Peyer's patch (tissue), 4 donors: ENCODE data around the gene KLHL4. TPM values are rescaled to one million over a fixed set of nuclear protein-coding genes. Genes with fewer than 3 reads are reported as not detected.

Source experiments
- DNase-seq, 3 donors: peaks; one replicate each; pipeline ENCODE4 v3.0.0-alpha.2; 2017 to 2019
- H3K27ac ChIP-seq, 4 donors: fragments of 200-600 bp; sonication (generic); one replicate each; pipeline ENCODE4 v1.5.1; 2016 to 2019
- H3K27me3 ChIP-seq, 2 donors: fragments of 200-600 bp; sonication (generic); one replicate each; pipeline ENCODE4 v1.5.1; 2019
- H3K36me3 ChIP-seq, 3 donors: fragments of 200-600 bp; sonication (generic); one replicate each; pipeline ENCODE4 v1.5.1; 2016 to 2019
- H3K4me1 ChIP-seq, 4 donors: fragments of 200-600 bp; sonication (generic); one replicate each; pipeline ENCODE4 v1.5.1; 2016 to 2019
- H3K4me3 ChIP-seq, 4 donors: fragments of 200-600 bp; sonication (generic); 1 replicate in 3 of 4; 2 replicates in 1 of 4; pipeline ENCODE4 v1.5.1; 2016 to 2019; ENCODE audit warnings: mild to moderate bottlenecking in 1 of 4
- H3K9me3 ChIP-seq, 4 donors: fragments of 200-600 bp; sonication (generic); one replicate each; pipeline ENCODE4 v1.5.1; 2016 to 2019; ENCODE audit warnings: mild to moderate bottlenecking in 1 of 4
- CTCF ChIP-seq, 6 experiments: fragments of 450-650 bp in 4 of 6; fragments of 200-600 bp in 2 of 6; sonication (generic) in 1 of 6; IDR thresholded peaks; one replicate each; pipeline ENCODE4 v1.5.1; 2017 to 2019; ENCODE audit warnings: antibody characterized with exemption in 6 of 6, mild to moderate bottlenecking in 3 of 6, moderate library complexity in 1 of 6
- POLR2A ChIP-seq, 2 donors: fragments of 450-650 bp; IDR thresholded peaks; one replicate each; pipeline ENCODE4 v1.5.1; 2017; ENCODE audit warnings: antibody characterized with exemption in 2 of 2, mild to moderate bottlenecking in 2 of 2, moderate library complexity in 2 of 2
- total RNA-seq, 4 donors: library from RNA; depleted of rRNA; stranded (reverse); fragments of >200 nt; gene quantifications; one replicate each; pipeline ENCODE4 v1.1.0, GENCODE V29; 2016

Gene KLHL4
- total RNA-seq, 4 donors from 2014 or later = 0.27 to 7.4 (median 0.40) TPM

GRCh38 chrX:87572901-87573300 is 55.3 kb downstream of the KLHL4 start:
- no peak overlapping the region for H3K4me3 ChIP-seq
- H3K27me3 ChIP-seq = no peaks in the 10 kb centered on the region
- H3K27ac ChIP-seq = no peak overlapping the region
- no peaks in the 10 kb centered on the region for H3K36me3 ChIP-seq
- DNase-seq = no peak
- H3K4me1 ChIP-seq = no peaks in the 10 kb centered on the region
- H3K9me3 ChIP-seq = no peaks in the 10 kb centered on the region
- TF ChIP-seq POLR2A (IDR thresholded peaks at IDR 0.05) (no peak), CTCF (IDR thresholded peaks at IDR 0.05) (no peak)

GRCh38 chrX:87578978-87579377 is 61.4 kb downstream of the KLHL4 start:
- no peak for DNase-seq
- TF ChIP-seq POLR2A (IDR thresholded peaks at IDR 0.05) = no peak
- no peak for TF ChIP-seq CTCF (IDR thresholded peaks at IDR 0.05)
- H3K36me3 ChIP-seq = no peaks in the 10 kb centered on the region
- no peaks in the 10 kb centered on the region for H3K9me3 ChIP-seq
- no peak overlapping the region for H3K4me3 ChIP-seq
- no peaks in the 10 kb centered on the region for H3K27me3 ChIP-seq
- no peaks in the 10 kb centered on the region for H3K4me1 ChIP-seq
- H3K27ac ChIP-seq = no peak overlapping the region

GRCh38 chrX:87580862-87581261 is 63.3 kb downstream of the KLHL4 start:
- TF ChIP-seq CTCF (IDR thresholded peaks at IDR 0.05) (no peak), POLR2A (IDR thresholded peaks at IDR 0.05) (no peak)
- no peaks in the 10 kb centered on the region for H3K36me3 ChIP-seq
- H3K27me3 ChIP-seq = no peaks in the 10 kb centered on the region
- H3K9me3 ChIP-seq = no peaks in the 10 kb centered on the region
- no peak overlapping the region for H3K27ac ChIP-seq
- no peaks in the 10 kb centered on the region for H3K4me1 ChIP-seq
- no peak overlapping the region for H3K4me3 ChIP-seq
- no peak for DNase-seq

- Histone ChIP-seq H3K4me3 (no peak overlapping the region), H3K4me1 (no peaks in the 10 kb centered on the region), H3K27me3 (no peaks in the 10 kb centered on the region), H3K36me3 (no peaks in the 10 kb centered on the region), H3K27ac (no peak overlapping the region), H3K9me3 (no peaks in the 10 kb centered on the region)
- TF ChIP-seq CTCF (IDR thresholded peaks at IDR 0.05) (no peak), POLR2A (IDR thresholded peaks at IDR 0.05) (no peak)
- no peak for DNase-seq
Measured at GRCh38 chrX:87582453-87582852, 64.9 kb downstream of the KLHL4 start.

- no peaks in the 10 kb centered on the region for H3K36me3 ChIP-seq
- no peak for TF ChIP-seq POLR2A (IDR thresholded peaks at IDR 0.05)
- TF ChIP-seq CTCF (IDR thresholded peaks at IDR 0.05) = no peak
- no peaks in the 10 kb centered on the region for H3K4me1 ChIP-seq
- no peak overlapping the region for H3K4me3 ChIP-seq
- no peak overlapping the region for H3K27ac ChIP-seq
- no peaks in the 10 kb centered on the region for H3K9me3 ChIP-seq
- no peak for DNase-seq
- no peaks in the 10 kb centered on the region for H3K27me3 ChIP-seq
Measured at GRCh38 chrX:87583679-87584078, 66.1 kb downstream of the KLHL4 start.

- TF ChIP-seq POLR2A (IDR thresholded peaks at IDR 0.05) (no peak), CTCF (IDR thresholded peaks at IDR 0.05) (no peak)
- H3K4me3 ChIP-seq = no peak overlapping the region
- no peaks in the 10 kb centered on the region for H3K36me3 ChIP-seq
- no peaks in the 10 kb centered on the region for H3K27me3 ChIP-seq
- DNase-seq = no peak
- no peaks in the 10 kb centered on the region for H3K4me1 ChIP-seq
- H3K27ac ChIP-seq = no peak overlapping the region
- no peaks in the 10 kb centered on the region for H3K9me3 ChIP-seq
Measured at GRCh38 chrX:87616371-87616770, 98.8 kb downstream of the KLHL4 start.
